HG03108 (cell line): ENCODE results near the gene CASK.
"Not testable (repeated sequence)": the region's sequence is repeated elsewhere in the genome, so short reads cannot be mapped to it uniquely, and the experiment has no call there.

ENCODE experiments used
- ATAC-seq: cut with Tn5 transposase; IDR thresholded peaks from one replicate; pipeline ENCODE4 v1.9.1; 2021; ENCODE audit warnings: moderate library complexity; ENCODE audit not compliant: unreplicated experiment

The CASK gene

DNA sequence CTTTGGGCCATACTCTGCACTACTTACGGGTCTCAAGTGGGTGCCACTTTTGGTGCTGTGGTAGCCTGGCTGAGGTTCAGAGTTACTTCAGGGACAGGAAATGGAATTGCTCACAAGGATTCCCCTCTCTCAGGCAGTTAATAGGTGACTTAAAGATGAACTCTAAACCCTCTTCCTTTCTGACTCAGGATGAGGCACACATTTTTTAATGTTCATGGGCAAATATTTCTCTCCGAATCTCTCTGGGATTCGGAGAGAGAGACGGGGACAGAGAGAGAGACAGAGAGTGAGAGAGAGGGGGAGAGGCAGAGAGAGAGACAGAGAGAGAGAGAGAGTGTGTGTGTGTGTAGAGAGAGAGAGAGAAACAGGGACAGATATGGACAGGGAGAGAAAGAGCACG is 396.4 kb downstream of the CASK start:
- ATAC-seq: no peak

DNA sequence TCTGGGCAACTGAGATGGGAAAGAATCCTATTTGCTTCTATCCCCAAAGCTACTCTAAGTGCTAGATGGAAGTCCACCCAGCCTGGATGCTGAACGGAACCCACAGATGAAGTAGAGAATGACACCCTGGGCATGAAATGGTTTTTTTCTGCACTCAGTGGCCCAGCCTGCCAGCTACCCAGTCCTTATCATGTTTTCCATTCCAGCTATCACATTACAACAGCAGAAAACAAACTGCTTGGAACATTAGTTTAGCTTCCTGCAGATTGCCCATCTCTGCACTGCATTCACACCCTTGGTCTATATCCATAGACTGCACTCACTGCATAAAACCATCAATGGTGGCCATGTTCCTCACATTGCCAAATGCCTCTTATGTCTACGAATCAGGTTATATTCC is 397.1 kb downstream of the CASK start:
- no peak for ATAC-seq

DNA sequence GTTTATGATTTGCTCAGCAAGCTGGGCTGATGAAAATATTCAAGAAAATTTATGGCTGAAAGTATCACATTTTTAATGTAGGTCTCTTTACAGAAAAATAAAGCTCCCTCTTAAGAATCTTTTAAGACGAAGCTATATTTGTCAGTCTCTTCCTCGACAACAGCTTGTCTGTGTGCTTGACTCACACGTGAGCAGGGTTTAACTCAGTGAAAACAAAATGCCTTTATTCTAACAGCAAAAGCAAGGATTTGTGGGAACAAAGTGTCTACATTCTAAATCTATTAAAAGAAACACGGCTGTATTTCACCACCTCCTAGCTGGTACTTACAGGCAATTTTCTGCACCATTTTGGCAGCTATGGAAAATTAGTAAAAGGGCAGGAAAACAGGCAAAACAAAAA is 400.7 kb downstream of the CASK start:
- ATAC-seq: no peak

- ATAC-seq: no peak
Observed at GRCh38 chrX:41522081-41522480, 401.3 kb downstream of the CASK start.

DNA sequence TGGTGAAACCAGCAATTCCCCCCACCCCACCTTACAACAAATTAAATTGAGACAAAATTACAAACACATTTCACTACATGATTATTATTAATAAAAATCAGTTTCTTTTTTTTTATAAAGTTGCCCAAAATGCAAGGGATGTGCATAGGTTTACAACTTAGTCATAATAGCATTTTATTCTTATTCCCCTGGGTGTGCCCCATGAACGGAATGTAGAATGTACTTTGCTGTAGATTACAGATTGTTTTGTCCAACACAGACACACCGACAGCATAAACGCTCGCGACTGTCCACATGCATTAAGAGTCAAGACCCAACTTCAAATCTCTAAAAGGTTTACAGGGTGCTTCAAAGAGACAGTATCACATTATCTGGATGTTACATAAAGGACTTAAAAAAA is 403.9 kb downstream of the CASK start:
- ATAC-seq: no peak

DNA sequence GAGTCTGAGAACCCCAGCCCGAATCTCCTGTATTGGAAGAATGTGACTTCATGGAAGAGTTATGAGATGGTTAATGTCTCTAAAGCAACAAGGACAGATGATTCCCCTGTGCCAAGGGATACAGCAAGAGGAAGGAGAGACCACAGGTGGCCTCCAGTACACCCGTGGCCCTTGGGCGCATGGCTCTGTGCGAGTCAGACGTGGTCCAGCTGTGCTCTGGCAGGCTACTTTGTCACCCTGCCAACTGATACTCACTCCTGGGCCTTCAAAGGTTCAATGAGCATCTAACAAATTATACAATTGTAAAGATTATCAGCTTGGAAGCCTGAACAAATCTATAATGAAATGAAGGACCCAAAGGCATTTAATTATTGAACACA is 404.5 kb downstream of the CASK start:
- no peak for ATAC-seq

GRCh38 chrX:41518127-41518840 is 405.1 kb downstream of the CASK start:
- no peak for ATAC-seq

DNA sequence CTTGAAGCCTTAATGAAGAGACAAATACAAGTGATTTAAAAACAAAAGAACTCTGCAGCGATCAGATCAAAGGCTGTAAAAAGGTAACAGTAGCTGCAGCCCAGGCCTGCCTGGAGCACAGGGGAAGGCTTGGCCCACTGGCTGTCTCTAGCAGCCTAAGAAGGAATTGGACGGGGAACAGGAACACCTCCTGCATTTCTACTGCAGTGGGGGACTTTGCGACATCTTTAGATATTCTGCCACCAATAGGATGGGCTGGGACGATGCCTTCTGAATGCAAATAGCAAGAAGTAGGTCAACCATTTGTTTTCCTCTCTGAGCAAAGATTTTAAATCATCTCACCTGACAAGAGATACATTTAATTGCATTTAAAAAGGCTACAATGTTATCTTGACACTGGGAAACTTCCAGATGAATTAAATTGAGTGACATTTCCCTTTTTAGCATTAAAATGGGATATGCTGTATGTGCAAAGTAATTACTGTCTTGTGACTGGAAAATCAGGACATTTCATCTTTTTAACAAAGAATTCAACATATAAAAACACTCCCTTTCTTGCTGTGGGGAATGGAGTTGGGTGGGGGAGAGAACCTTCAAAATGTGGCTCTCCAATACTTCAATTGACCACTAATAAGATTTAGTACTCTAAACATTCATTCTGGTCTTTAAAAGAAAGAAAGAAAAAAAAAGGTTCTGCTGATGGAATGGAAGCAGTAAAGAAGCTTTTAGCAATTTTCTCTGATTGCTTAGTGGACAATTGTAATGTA is 406.2 kb downstream of the CASK start:
- ATAC-seq: no peak

DNA sequence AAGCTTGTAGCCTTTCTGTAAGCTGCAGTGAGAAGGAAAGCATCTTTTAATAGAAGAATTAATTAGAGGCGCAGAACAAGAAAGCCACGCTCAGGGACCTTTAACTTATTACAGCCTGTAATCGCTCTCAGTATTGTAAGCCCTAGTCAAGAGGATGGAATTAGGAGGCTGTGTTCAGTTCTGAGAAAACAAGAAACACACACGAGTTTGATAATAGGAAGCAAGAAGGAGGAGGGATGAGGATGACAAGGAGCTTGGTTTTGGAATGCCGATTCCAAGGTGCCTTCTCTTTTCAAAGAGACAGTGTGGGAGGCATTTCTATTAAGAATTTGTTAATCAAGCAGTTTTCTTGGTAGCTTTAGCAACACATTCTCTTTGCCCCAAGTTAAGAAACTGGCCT is 406.9 kb downstream of the CASK start:
- no peak for ATAC-seq

GRCh38 chrX:41515376-41515775 is 408.0 kb downstream of the CASK start:
- ATAC-seq: no peak

DNA sequence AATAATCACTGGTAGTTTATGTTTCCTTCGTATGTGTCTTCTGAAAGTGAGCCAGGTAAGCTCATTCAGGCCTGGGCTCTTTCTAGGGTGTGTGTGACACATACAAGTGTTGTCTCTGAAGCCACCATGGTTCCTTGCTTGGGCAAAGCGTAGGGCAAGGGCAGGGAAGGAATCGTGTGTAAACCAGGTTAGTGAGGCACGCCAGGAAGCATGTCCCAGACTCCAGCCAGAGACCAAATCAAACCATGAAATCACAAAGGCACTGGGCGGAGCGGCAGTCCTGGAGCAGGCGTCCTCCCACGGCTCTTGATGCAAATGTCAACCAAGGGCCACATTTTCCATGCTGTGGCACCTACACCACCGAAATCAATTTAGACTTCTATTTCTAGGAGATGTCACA is 409.2 kb downstream of the CASK start:
- no peak for ATAC-seq

DNA sequence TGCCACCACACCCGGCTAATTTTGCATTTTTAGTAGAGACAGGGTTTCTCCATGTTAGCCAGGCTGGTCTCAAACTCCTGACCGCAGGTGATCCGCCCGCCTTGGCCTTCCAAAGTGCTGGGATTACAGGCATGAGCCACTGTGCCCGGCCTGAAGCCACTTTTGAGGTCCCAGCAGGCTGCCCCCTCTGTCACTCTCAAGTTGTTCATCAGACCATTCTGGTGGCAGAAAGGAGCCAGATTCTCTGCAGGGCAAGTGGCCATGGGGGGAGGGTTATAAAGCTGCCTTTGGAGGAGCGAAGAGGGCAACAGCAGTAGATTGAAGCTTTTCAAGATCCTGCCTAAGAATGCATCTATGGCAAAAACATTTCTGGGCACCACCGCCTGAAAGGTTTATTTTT is 410.5 kb downstream of the CASK start:
- ATAC-seq: not testable (repeated sequence)

DNA sequence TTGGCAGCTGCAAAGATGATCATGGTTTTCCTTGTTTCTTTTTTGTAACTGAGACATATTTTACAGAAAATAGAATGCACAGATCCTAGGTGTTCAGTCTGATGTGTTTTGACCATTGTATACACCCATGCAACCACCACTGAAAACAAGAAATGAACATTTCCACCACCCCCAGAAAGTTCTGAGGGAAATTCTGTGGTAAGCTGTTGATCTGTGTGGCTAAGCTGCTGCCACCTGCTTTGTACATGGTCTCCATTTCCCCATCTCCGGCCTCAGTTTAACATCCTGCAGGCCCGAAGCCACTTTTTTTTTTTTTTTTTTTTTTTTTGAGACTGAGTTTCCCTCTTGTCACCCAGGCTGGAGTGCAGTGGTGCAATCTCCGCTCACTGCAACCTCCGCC is 411.0 kb downstream of the CASK start:
- peak; percentile 96 for ATAC-seq

DNA sequence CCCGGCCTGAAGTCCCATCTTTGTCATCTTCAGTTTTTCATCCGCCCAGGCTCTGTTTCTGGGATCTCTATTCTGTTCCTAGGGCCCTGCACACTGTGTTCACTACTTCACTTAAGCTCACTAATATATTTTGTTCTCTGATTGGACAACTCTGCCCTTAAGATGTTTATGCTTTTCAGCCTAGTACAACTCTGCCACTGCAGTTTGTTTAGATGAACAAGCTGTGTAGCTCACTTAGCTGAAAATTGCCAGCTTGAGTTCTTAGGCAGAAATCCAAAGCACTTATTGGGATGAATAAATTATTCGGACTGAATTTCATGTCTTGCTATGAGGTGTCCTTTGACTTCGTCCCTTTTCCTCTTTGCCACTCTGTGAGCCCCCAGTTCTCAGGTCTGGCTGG is 415.4 kb downstream of the CASK start:
- ATAC-seq: no peak

- ATAC-seq: no peak
Observed at GRCh38 chrX:41502004-41502403, 421.4 kb downstream of the CASK start.

DNA sequence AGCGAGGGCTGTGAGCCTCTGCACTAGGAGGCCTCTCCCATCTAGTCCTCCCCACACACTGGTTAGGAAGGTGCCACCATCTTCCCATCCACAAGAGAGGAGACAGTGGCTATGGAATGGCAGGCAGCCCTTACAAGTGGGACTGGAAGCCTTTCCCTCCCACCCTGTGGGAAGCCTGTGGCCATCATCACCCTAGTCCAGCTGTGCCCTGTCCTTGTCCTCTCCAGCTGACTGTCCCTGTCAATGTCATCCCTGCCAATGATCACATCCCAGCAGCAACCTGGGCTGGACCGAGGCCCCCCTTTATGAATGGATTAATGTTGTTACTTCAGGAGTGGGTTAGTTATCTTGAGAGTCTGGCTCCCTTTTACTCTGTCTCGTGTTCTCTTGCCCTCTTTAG is 423.4 kb downstream of the CASK start:
- no peak for ATAC-seq

DNA sequence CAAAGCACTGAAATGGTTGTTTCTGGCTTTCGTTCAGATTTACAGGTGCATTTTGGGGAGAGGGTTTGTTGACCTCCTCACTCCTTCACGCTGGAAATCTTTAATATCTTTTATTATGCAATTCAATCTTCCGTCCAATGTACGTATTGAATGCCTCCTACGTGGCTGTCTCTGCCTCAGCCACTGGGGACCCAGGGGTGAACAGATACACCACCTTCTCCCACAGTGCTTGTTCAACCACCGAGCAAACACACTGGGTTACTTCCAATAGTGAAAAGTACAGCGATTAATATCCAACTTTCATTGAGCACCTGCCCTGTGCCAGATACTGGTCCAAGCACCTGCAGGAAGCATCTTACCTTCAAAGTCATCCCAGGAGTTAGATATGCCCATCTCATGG is 424.2 kb downstream of the CASK start:
- ATAC-seq: no peak

DNA sequence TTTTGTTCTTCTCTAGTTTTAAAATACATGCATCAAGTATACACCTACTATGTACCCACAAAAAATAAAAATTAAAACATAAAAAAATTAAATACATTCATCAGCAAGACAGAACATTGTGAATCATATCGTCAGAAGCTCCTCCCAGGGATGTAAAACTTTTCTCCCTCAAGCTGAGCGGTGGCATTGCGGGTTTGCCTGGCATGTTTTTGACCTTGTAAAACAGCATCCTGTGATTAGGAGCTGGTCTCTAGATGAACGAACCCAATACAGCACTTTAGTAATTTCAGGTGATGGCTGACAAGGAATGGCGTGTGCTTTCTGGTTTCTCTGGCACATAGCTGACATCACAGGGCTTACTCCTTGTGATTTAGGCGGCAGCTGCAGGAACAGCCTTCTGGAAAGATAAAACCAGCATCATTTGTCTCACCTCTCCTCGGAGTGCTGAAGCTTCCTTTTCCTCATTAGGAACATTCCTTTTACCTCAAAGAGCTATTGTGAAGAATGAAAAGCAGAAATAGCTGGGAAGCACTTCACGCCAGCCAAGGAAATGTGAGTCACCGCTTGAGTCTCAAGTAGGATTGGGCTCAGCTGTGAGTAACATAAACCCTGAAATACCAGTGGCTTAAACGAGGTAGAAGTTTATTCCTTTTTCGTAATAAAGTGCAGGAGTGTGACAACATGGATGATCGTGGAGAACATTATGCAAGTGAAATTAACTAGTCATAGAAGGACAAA is 431.9 kb downstream of the CASK start:
- ATAC-seq: no peak

- ATAC-seq: no peak
Observed at GRCh38 chrX:41490446-41490845, 432.9 kb downstream of the CASK start.

DNA sequence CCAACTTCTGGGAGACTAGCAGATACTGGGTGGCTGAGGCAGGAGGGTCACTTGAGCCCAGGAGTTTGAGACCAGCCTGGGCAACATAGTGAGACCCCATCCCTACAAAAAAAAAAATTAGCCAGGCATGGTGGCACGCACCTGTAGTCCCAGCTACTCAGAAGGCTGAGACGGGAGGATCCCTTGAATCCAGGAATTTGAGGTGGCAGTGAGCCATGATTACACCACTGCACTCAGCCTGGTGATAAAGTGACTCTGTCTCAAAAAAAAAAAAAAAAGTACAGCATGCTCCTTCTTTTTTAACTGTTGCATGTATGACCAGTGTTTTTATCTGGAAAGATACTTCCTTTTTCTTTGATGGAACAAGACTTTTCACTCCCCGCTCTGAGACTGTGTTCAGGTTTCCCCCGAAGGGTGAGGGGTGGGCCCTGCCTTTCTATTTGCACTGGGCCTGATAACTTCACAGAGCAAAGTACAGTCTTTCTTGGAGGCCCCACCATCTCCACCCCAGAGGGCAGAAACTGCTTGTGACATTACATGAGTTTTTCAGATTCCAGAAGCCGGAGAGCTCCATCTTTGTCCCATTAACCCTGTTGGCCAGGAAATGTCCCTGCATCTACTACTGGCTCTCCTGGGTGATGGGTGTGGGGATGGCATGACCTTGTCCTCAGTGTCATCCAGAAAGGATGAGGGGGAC is 441.1 kb downstream of the CASK start:
- no peak for ATAC-seq
